IMR-90 (cell line): ENCODE data around the gene ATP1B2. TPM values are rescaled to one million over a fixed set of nuclear protein-coding genes. Genes with fewer than 3 reads are reported as not detected.

Experiments used
- ATAC-seq: fragments of 200-7000 bp; cut with Tn5 transposase; 2 replicates; pipeline ENCODE4 v1.9.1; 2020; ENCODE audit warnings: low read depth, mild to moderate bottlenecking, moderate library complexity
- BruUV-seq: library from RNA; stranded (reverse); fragments of 400-500 nt; replicated peaks from 2 replicates; lab custom pipeline; 2021; lab: Mats Ljungman, UMichigan
- CTCF ChIA-PET: fragments of 300-600 bp; formaldehyde crosslinking; extraction: SDS; loops from one replicate; lab custom pipeline; 2021; ENCODE audit warnings: antibody characterized with exemption; lab: Yijun Ruan, JAX
- POLR2A ChIA-PET: fragments of 300-600 bp; sonication (Branson Sonifier 250); formaldehyde crosslinking; loops from one replicate; lab custom pipeline; 2022; ENCODE audit warnings: antibody characterized with exemption; ENCODE audit not compliant: unreplicated experiment; lab: Charles Lee
- DNase-seq: peaks from one replicate; pipeline ENCODE4 v3.0.0; 2013
- H2AFZ ChIP-seq: replicated peaks from 2 replicates; pipeline ENCODE3; 2013; ENCODE audit warnings: low read length, mild to moderate bottlenecking; ENCODE audit not compliant: poor library complexity
- H2AK5ac ChIP-seq: 2 replicates; pipeline ENCODE4 v1.6.1; 2013; ENCODE audit warnings: low read depth, low read length, inconsistent platforms
- H2AK9ac ChIP-seq: replicated peaks from 2 replicates; pipeline ENCODE3; 2013; ENCODE audit warnings: mild to moderate bottlenecking, low read depth, low read length, moderate library complexity; ENCODE audit not compliant: poor library complexity
- H2BK120ac ChIP-seq: 2 replicates; pipeline ENCODE4 v1.6.1; 2013; ENCODE audit warnings: low read depth, low read length, inconsistent platforms
- H2BK15ac ChIP-seq: 3 replicates; pipeline ENCODE4 v1.6.1; 2013; ENCODE audit warnings: low read depth, low read length, inconsistent platforms
- H2BK20ac ChIP-seq: 2 replicates; pipeline ENCODE4 v1.6.1; 2013; ENCODE audit warnings: low read depth, mild to moderate bottlenecking, inconsistent platforms, low read length, moderate library complexity
- H2BK5ac ChIP-seq: 2 replicates; pipeline ENCODE4 v1.6.1; 2013; ENCODE audit warnings: mild to moderate bottlenecking, low read depth, low read length, inconsistent platforms; ENCODE audit not compliant: poor library complexity, severe bottlenecking
- H3K14ac ChIP-seq: replicated peaks from 2 replicates; pipeline ENCODE4 v1.6.1; 2013; ENCODE audit warnings: low read depth, low read length, inconsistent platforms
- H3K18ac ChIP-seq: 2 replicates; pipeline ENCODE4 v1.6.1; 2013; ENCODE audit warnings: low read depth, low read length, control low read depth
- H3K23ac ChIP-seq: 2 replicates; pipeline ENCODE4 v1.6.1; 2013; ENCODE audit warnings: low read depth, low read length, inconsistent platforms
- H3K27ac ChIP-seq: 2 replicates; pipeline ENCODE4 v1.5.1; 2013; ENCODE audit warnings: mild to moderate bottlenecking, control low read depth, low read length; ENCODE audit not compliant: insufficient read depth
- H3K27me3 ChIP-seq: 2 replicates; pipeline ENCODE4 v1.6.1; 2013; ENCODE audit warnings: low read length; ENCODE audit not compliant: control insufficient read depth, insufficient read depth
- H3K36me3 ChIP-seq: 2 replicates; pipeline ENCODE4 v1.6.1; 2013; ENCODE audit warnings: low read length, mixed read lengths; ENCODE audit not compliant: control insufficient read depth, insufficient read depth
- H3K4ac ChIP-seq: 2 replicates; pipeline ENCODE4 v1.6.1; 2013; ENCODE audit warnings: low read depth, low read length, inconsistent platforms
- H3K4me1 ChIP-seq: 2 replicates; pipeline ENCODE4 v1.6.1; 2013; ENCODE audit warnings: low read length, mixed read lengths; ENCODE audit not compliant: control insufficient read depth, insufficient read depth
- H3K4me2 ChIP-seq: 2 replicates; pipeline ENCODE4 v1.6.1; 2013; ENCODE audit warnings: low read depth, mild to moderate bottlenecking, control low read depth, low read length, moderate library complexity
- H3K4me3 ChIP-seq: 2 replicates; pipeline ENCODE4 v1.5.1; 2013; ENCODE audit warnings: low read depth, mild to moderate bottlenecking, control low read depth, low read length, moderate library complexity; ENCODE audit not compliant: insufficient read depth
- H3K56ac ChIP-seq: 2 replicates; pipeline ENCODE4 v1.6.1; 2013; ENCODE audit warnings: low read length, inconsistent platforms; ENCODE audit not compliant: insufficient read depth; ENCODE audit errors: extremely low read depth
- H3K79me1 ChIP-seq, 2 experiments: 2 replicates each; pipeline ENCODE4 v1.6.1; 2013; ENCODE audit warnings: low read length in 2 of 2, inconsistent platforms in 1 of 2, low read depth in 1 of 2
- H3K9ac ChIP-seq: 2 replicates; pipeline ENCODE4 v1.6.1; 2013; ENCODE audit warnings: low read depth, low read length, control low read depth
- H3K9me1 ChIP-seq: 2 replicates; pipeline ENCODE4 v1.6.1; 2013; ENCODE audit warnings: low read length, inconsistent platforms; ENCODE audit not compliant: insufficient read depth
- H3K9me3 ChIP-seq: 2 replicates; pipeline ENCODE4 v1.6.1; 2013; ENCODE audit warnings: low read length; ENCODE audit not compliant: control insufficient read depth, insufficient read depth
- H4K20me1 ChIP-seq: 2 replicates; pipeline ENCODE4 v1.6.1; 2013; ENCODE audit warnings: low read length, inconsistent platforms; ENCODE audit not compliant: insufficient read depth
- H4K5ac ChIP-seq: 2 replicates; pipeline ENCODE4 v1.6.1; 2013; ENCODE audit warnings: mild to moderate bottlenecking, low read depth, low read length, control low read depth
- H4K8ac ChIP-seq, 2 experiments: 2 replicates each; pipeline ENCODE4 v1.6.1; 2013; ENCODE audit warnings: low read depth in 2 of 2, low read length in 2 of 2, control low read depth in 1 of 2, inconsistent platforms in 1 of 2
- H4K91ac ChIP-seq: 2 replicates; pipeline ENCODE4 v1.6.1; 2013; ENCODE audit warnings: low read depth, low read length, inconsistent platforms; ENCODE audit not compliant: insufficient read depth
- FOS ChIP-seq: fragments of 150-350 bp; IDR thresholded peaks from 2 replicates; pipeline ENCODE4 v1.6.1; 2016; ENCODE audit warnings: low read depth, low read length
- MAZ ChIP-seq: IDR thresholded peaks from 2 replicates; pipeline ENCODE4 v1.6.1; 2012; ENCODE audit warnings: low read depth, mild to moderate bottlenecking, low read length, improper control_type of control experiment, moderate library complexity, borderline replicate concordance
- MXI1 ChIP-seq: IDR thresholded peaks from 2 replicates; pipeline ENCODE4 v1.6.1; 2012; ENCODE audit warnings: low read depth, mild to moderate bottlenecking, low read length, moderate library complexity, borderline replicate concordance
- USF2 ChIP-seq: fragments of 150-350 bp; IDR thresholded peaks from 2 replicates; pipeline ENCODE4 v1.6.1; 2017; ENCODE audit warnings: mild to moderate bottlenecking, antibody characterized with exemption, low read length, low read depth
- WGBS, 2 experiments: methylation state at CpG; one replicate each; pipeline versions ENCODE4 v1.1.5 to v1.1.7; 2013; ENCODE audit warnings: missing lambda C conversion rate in 2 of 2; ENCODE audit not compliant: insufficient read length in 1 of 2; ENCODE audit errors: extremely low coverage in 2 of 2; 5-methylcytosine and 5-hydroxymethylcytosine counted together
- dilution Hi-C: fragments of 300-500 bp; cut with HindIII; formaldehyde crosslinking; loops from one replicate; pipeline ENCODE4 v1.14.3; 2018; ENCODE audit warnings: low sequenced_read_pairs; ENCODE audit not compliant: unreplicated experiment
- in situ Hi-C: fragments of 300-500 bp; cut with MboI; formaldehyde crosslinking; loops from 3 replicates; pipeline ENCODE4 v1.14.3; 2019; ENCODE audit warnings: low sequenced_read_pairs, inconsistent platforms, mixed read lengths
- intact Hi-C: fragments of 100-400 bp; cut with micrococcal nuclease; formaldehyde crosslinking; loops from 2 replicates; pipeline ENCODE4 v1.10.0; 2022
- polyA plus RNA-seq, 3 experiments: library from polyadenylated mRNA; depleted of rRNA; stranded (reverse); fragments of >200 nt; gene quantifications; 2 replicates each; pipeline ENCODE4 v1.2.3, GENCODE V29; 2012; ENCODE audit warnings: low replicate concordance in 1 of 3
- total RNA-seq: library from RNA; depleted of rRNA; stranded (reverse); fragments of >200 nt; gene quantifications from 2 replicates; pipeline ENCODE4 v1.2.3, GENCODE V29; 2012

ATP1B2 gene
- total and polyA plus RNA-seq, 2 of the 4 experiments (the other 2 are of a cell fraction), result 0.02 TPM; not detected in 1

GRCh38 chr17:7612294-7612640, 38.5 kb upstream of the ATP1B2 start:
- POLR2A ChIA-PET, result no interaction called here
- no peak overlapping the region for H3K27ac ChIP-seq
- H2AK5ac ChIP-seq, result no peak overlapping the region
- no peak overlapping the region for H2AFZ ChIP-seq
- H2BK120ac ChIP-seq, result no peak overlapping the region
- peaks cover 42 to 62% of the 10 kb centered on the region in 2 experiments for H3K79me1 ChIP-seq
- intact Hi-C loops, result no loop called here
- H3K14ac ChIP-seq, result no peak overlapping the region
- H4K20me1 ChIP-seq, result peaks cover 54% of the 10 kb centered on the region
- H4K5ac ChIP-seq, result no peak overlapping the region
- no peak overlapping the region for H3K56ac ChIP-seq
- H3K9me1 ChIP-seq, result peaks cover 16% of the 10 kb centered on the region
- H4K91ac ChIP-seq, result no peak overlapping the region
- dilution Hi-C loops, result no loop called here
- no peak for ATAC-seq
- H3K4ac ChIP-seq, result no peak overlapping the region
- H3K23ac ChIP-seq, result peak overlapping the region; percentile 6; the same call in 1 of the 2 replicates
- H3K9me3 ChIP-seq, result no peaks in the 10 kb centered on the region
- no CpG with 5 or more reads among the region's 1 CpG for WGBS, 2 experiments
- BruUV-seq, result no TSS peak
- no peak overlapping the region for H3K9ac ChIP-seq
- H4K8ac ChIP-seq, result no peak overlapping the region
- H3K4me2 ChIP-seq, result peak overlapping the region; percentile 27; the same call in 1 of the 2 replicates
- H3K4me1 ChIP-seq, result peaks cover 9% of the 10 kb centered on the region
- H3K36me3 ChIP-seq, result peaks cover 5% of the 10 kb centered on the region
- no peak overlapping the region for H3K18ac ChIP-seq
- in situ Hi-C loops, result no loop called here
- TF ChIP-seq MAZ (no peak), MXI1 (no peak), FOS (no peak), USF2 (no peak)
- H2AK9ac ChIP-seq, result no peak overlapping the region
- H3K4me3 ChIP-seq, result no peak overlapping the region
- CTCF ChIA-PET, result interaction anchor here (0.7 kb wide), 1 partner anchor 167 kb away, joined by 7 read pairs; no protein-coding TSS in a partner anchor
- no peak for DNase-seq
- no peak overlapping the region for H2BK5ac ChIP-seq
- H3K27me3 ChIP-seq, result no peaks in the 10 kb centered on the region
- no peak overlapping the region for H2BK15ac ChIP-seq
- H2BK20ac ChIP-seq, result no peak overlapping the region
